ENCODE results near the gene SEC14L5. TPM values are rescaled to one million over a fixed set of nuclear protein-coding genes. Genes with fewer than 3 reads are reported as not detected.

Gene SEC14L5
- total RNA-seq, 1 experiment from 2014 or later: 1.8 TPM

DNA sequence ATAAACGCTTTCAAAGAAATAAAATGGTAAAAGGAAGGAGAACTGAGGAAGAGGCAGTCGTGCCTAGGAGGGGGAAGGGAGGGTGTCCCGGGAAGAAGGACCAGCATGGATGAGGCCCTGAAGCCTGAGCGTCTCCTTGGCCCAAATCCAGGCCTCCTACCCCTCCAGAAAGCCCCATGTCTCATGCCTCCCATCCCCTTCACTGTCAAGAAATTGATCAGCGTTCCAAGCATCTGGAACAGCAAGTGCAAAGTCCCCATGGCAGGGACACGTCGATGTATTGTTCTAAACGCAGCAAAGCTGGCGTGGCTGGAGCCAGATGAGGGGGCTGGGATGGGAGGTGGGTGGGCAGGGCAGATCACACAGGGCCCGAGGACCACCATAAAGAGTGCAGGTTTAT lies 22.6 kb downstream of the SEC14L5 start:
- TF ChIP-seq EZH2 (IDR thresholded peaks at IDR 0.05; ENCODE audit: low read depth): no peak
- no peak for TF ChIP-seq CTCF (conservative IDR thresholded peaks at IDR 0.05)
- DNase-seq: no peak
- no TSS peak for BruUV-seq (replicated peaks)
- Histone ChIP-seq H3K79me2 (ENCODE audit: low read depth) (no peaks in the 10 kb centered on the region), H3K27me3 (ENCODE audit: insufficient read depth, low read depth) (peaks cover 43% of the 10 kb centered on the region), H3K9me2 (ENCODE audit: insufficient read depth) (no peaks in the 10 kb centered on the region), H3K36me3 (ENCODE audit: low read depth) (no peaks in the 10 kb centered on the region), H3K27ac (no peak overlapping the region), H3K4me1 (replicated peaks; ENCODE audit: insufficient read depth) (no peaks in the 10 kb centered on the region), H3K4me3 (no peak overlapping the region), H4K20me1 (ENCODE audit: insufficient read depth) (no peaks in the 10 kb centered on the region), H3K4me2 (no peak overlapping the region), H3F3A (ENCODE audit: insufficient read depth, low read depth) (no peaks in the 10 kb centered on the region), H3K9me3 (ENCODE audit: insufficient read depth, low read depth) (peaks cover 4% of the 10 kb centered on the region; the same call in 1 of the 2 replicates), H2AFZ (no peak overlapping the region)
- intact Hi-C loops (cut with micrococcal nuclease; ENCODE audit: unreplicated experiment): no loop called here
- POLR2A ChIA-PET (ENCODE audit: unreplicated experiment): no interaction called here
- CTCF ChIA-PET: no interaction called here

GRCh38 chr16:4981473-4981872 lies 23.3 kb downstream of the SEC14L5 start:
- no peak overlapping the region for H3K4me3 ChIP-seq
- H3K4me1 ChIP-seq (replicated peaks; ENCODE audit: insufficient read depth): no peaks in the 10 kb centered on the region
- BruUV-seq (replicated peaks): no TSS peak
- no peak for TF ChIP-seq CTCF (conservative IDR thresholded peaks at IDR 0.05)
- TF ChIP-seq EZH2 (IDR thresholded peaks at IDR 0.05; ENCODE audit: low read depth): no peak
- intact Hi-C loops (cut with micrococcal nuclease; ENCODE audit: unreplicated experiment): no loop called here
- H3K36me3 ChIP-seq (ENCODE audit: low read depth): no peaks in the 10 kb centered on the region
- no peak for DNase-seq
- H3K9me3 ChIP-seq (ENCODE audit: insufficient read depth, low read depth): peaks cover 4% of the 10 kb centered on the region; the same call in 1 of the 2 replicates
- no peak overlapping the region for H2AFZ ChIP-seq
- ChIA-PET CTCF (no interaction called here), POLR2A (ENCODE audit: unreplicated experiment) (no interaction called here)
- no peaks in the 10 kb centered on the region for H3F3A ChIP-seq (ENCODE audit: insufficient read depth, low read depth)
- H3K9me2 ChIP-seq (ENCODE audit: insufficient read depth): no peaks in the 10 kb centered on the region
- H3K27me3 ChIP-seq (ENCODE audit: insufficient read depth, low read depth): peaks cover 44% of the 10 kb centered on the region
- no peaks in the 10 kb centered on the region for H4K20me1 ChIP-seq (ENCODE audit: insufficient read depth)
- H3K79me2 ChIP-seq (ENCODE audit: low read depth): no peaks in the 10 kb centered on the region
- H3K27ac ChIP-seq: no peak overlapping the region
- no peak overlapping the region for H3K4me2 ChIP-seq

- no TSS peak for BruUV-seq (replicated peaks)
- CTCF ChIA-PET: no interaction called here
- intact Hi-C loops (cut with micrococcal nuclease; ENCODE audit: unreplicated experiment): no loop called here
- Histone ChIP-seq H3K9me3 (ENCODE audit: insufficient read depth, low read depth) (peaks cover 4% of the 10 kb centered on the region; the same call in 1 of the 2 replicates), H3F3A (ENCODE audit: insufficient read depth, low read depth) (no peaks in the 10 kb centered on the region), H2AFZ (no peak overlapping the region), H4K20me1 (ENCODE audit: insufficient read depth) (no peaks in the 10 kb centered on the region), H3K4me2 (no peak overlapping the region), H3K4me1 (replicated peaks; ENCODE audit: insufficient read depth) (no peaks in the 10 kb centered on the region), H3K27ac (no peak overlapping the region), H3K79me2 (ENCODE audit: low read depth) (no peaks in the 10 kb centered on the region), H3K36me3 (ENCODE audit: low read depth) (no peaks in the 10 kb centered on the region), H3K27me3 (ENCODE audit: insufficient read depth, low read depth) (peaks cover 48% of the 10 kb centered on the region), H3K9me2 (ENCODE audit: insufficient read depth) (no peaks in the 10 kb centered on the region), H3K4me3 (no peak overlapping the region)
- TF ChIP-seq CTCF (conservative IDR thresholded peaks at IDR 0.05) (no peak), EZH2 (IDR thresholded peaks at IDR 0.05; ENCODE audit: low read depth) (no peak)
- DNase-seq: no peak
- POLR2A ChIA-PET (ENCODE audit: unreplicated experiment): no interaction called here
Measured at GRCh38 chr16:4982056-4982867, 24.1 kb downstream of the SEC14L5 start.
